IMR-90 (cell line): ENCODE results near the gene ARMC9. TPM values are rescaled to one million over a fixed set of nuclear protein-coding genes. Genes with fewer than 3 reads are reported as not detected.

ENCODE experiments used
- ATAC-seq: fragments of 200-7000 bp; cut with Tn5 transposase; 2 replicates; pipeline ENCODE4 v1.9.1; 2020; ENCODE audit warnings: low read depth, mild to moderate bottlenecking, moderate library complexity
- BruUV-seq: library from RNA; stranded (reverse); fragments of 400-500 nt; replicated peaks from 2 replicates; lab custom pipeline; 2021; lab: Mats Ljungman, UMichigan
- CTCF ChIA-PET: fragments of 300-600 bp; formaldehyde crosslinking; extraction: SDS; loops from one replicate; lab custom pipeline; 2021; ENCODE audit warnings: antibody characterized with exemption; lab: Yijun Ruan, JAX
- POLR2A ChIA-PET: fragments of 300-600 bp; sonication (Branson Sonifier 250); formaldehyde crosslinking; loops from one replicate; lab custom pipeline; 2022; ENCODE audit warnings: antibody characterized with exemption; ENCODE audit not compliant: unreplicated experiment; lab: Charles Lee
- DNase-seq: peaks from one replicate; pipeline ENCODE4 v3.0.0; 2013
- H2AFZ ChIP-seq: replicated peaks from 2 replicates; pipeline ENCODE3; 2013; ENCODE audit warnings: low read length, mild to moderate bottlenecking; ENCODE audit not compliant: poor library complexity
- H2AK5ac ChIP-seq: 2 replicates; pipeline ENCODE4 v1.6.1; 2013; ENCODE audit warnings: low read depth, low read length, inconsistent platforms
- H2AK9ac ChIP-seq: replicated peaks from 2 replicates; pipeline ENCODE3; 2013; ENCODE audit warnings: mild to moderate bottlenecking, low read depth, low read length, moderate library complexity; ENCODE audit not compliant: poor library complexity
- H2BK120ac ChIP-seq: 2 replicates; pipeline ENCODE4 v1.6.1; 2013; ENCODE audit warnings: low read depth, low read length, inconsistent platforms
- H2BK15ac ChIP-seq: 3 replicates; pipeline ENCODE4 v1.6.1; 2013; ENCODE audit warnings: low read depth, low read length, inconsistent platforms
- H2BK20ac ChIP-seq: 2 replicates; pipeline ENCODE4 v1.6.1; 2013; ENCODE audit warnings: low read depth, mild to moderate bottlenecking, inconsistent platforms, low read length, moderate library complexity
- H2BK5ac ChIP-seq: 2 replicates; pipeline ENCODE4 v1.6.1; 2013; ENCODE audit warnings: mild to moderate bottlenecking, low read depth, low read length, inconsistent platforms; ENCODE audit not compliant: poor library complexity, severe bottlenecking
- H3K14ac ChIP-seq: replicated peaks from 2 replicates; pipeline ENCODE4 v1.6.1; 2013; ENCODE audit warnings: low read depth, low read length, inconsistent platforms
- H3K18ac ChIP-seq: 2 replicates; pipeline ENCODE4 v1.6.1; 2013; ENCODE audit warnings: low read depth, low read length, control low read depth
- H3K23ac ChIP-seq: 2 replicates; pipeline ENCODE4 v1.6.1; 2013; ENCODE audit warnings: low read depth, low read length, inconsistent platforms
- H3K27ac ChIP-seq: 2 replicates; pipeline ENCODE4 v1.5.1; 2013; ENCODE audit warnings: mild to moderate bottlenecking, control low read depth, low read length; ENCODE audit not compliant: insufficient read depth
- H3K27me3 ChIP-seq: 2 replicates; pipeline ENCODE4 v1.6.1; 2013; ENCODE audit warnings: low read length; ENCODE audit not compliant: control insufficient read depth, insufficient read depth
- H3K36me3 ChIP-seq: 2 replicates; pipeline ENCODE4 v1.6.1; 2013; ENCODE audit warnings: low read length, mixed read lengths; ENCODE audit not compliant: control insufficient read depth, insufficient read depth
- H3K4ac ChIP-seq: 2 replicates; pipeline ENCODE4 v1.6.1; 2013; ENCODE audit warnings: low read depth, low read length, inconsistent platforms
- H3K4me1 ChIP-seq: 2 replicates; pipeline ENCODE4 v1.6.1; 2013; ENCODE audit warnings: low read length, mixed read lengths; ENCODE audit not compliant: control insufficient read depth, insufficient read depth
- H3K4me2 ChIP-seq: 2 replicates; pipeline ENCODE4 v1.6.1; 2013; ENCODE audit warnings: low read depth, mild to moderate bottlenecking, control low read depth, low read length, moderate library complexity
- H3K4me3 ChIP-seq: 2 replicates; pipeline ENCODE4 v1.5.1; 2013; ENCODE audit warnings: low read depth, mild to moderate bottlenecking, control low read depth, low read length, moderate library complexity; ENCODE audit not compliant: insufficient read depth
- H3K56ac ChIP-seq: 2 replicates; pipeline ENCODE4 v1.6.1; 2013; ENCODE audit warnings: low read length, inconsistent platforms; ENCODE audit not compliant: insufficient read depth; ENCODE audit errors: extremely low read depth
- H3K79me1 ChIP-seq, 2 experiments: 2 replicates each; pipeline ENCODE4 v1.6.1; 2013; ENCODE audit warnings: low read length in 2 of 2, inconsistent platforms in 1 of 2, low read depth in 1 of 2
- H3K9ac ChIP-seq: 2 replicates; pipeline ENCODE4 v1.6.1; 2013; ENCODE audit warnings: low read depth, low read length, control low read depth
- H3K9me1 ChIP-seq: 2 replicates; pipeline ENCODE4 v1.6.1; 2013; ENCODE audit warnings: low read length, inconsistent platforms; ENCODE audit not compliant: insufficient read depth
- H3K9me3 ChIP-seq: 2 replicates; pipeline ENCODE4 v1.6.1; 2013; ENCODE audit warnings: low read length; ENCODE audit not compliant: control insufficient read depth, insufficient read depth
- H4K20me1 ChIP-seq: 2 replicates; pipeline ENCODE4 v1.6.1; 2013; ENCODE audit warnings: low read length, inconsistent platforms; ENCODE audit not compliant: insufficient read depth
- H4K5ac ChIP-seq: 2 replicates; pipeline ENCODE4 v1.6.1; 2013; ENCODE audit warnings: mild to moderate bottlenecking, low read depth, low read length, control low read depth
- H4K8ac ChIP-seq, 2 experiments: 2 replicates each; pipeline ENCODE4 v1.6.1; 2013; ENCODE audit warnings: low read depth in 2 of 2, low read length in 2 of 2, control low read depth in 1 of 2, inconsistent platforms in 1 of 2
- H4K91ac ChIP-seq: 2 replicates; pipeline ENCODE4 v1.6.1; 2013; ENCODE audit warnings: low read depth, low read length, inconsistent platforms; ENCODE audit not compliant: insufficient read depth
- BHLHE40 ChIP-seq: fragments of 150-350 bp; IDR thresholded peaks from 2 replicates; pipeline ENCODE4 v1.6.1; 2016; ENCODE audit warnings: mild to moderate bottlenecking, low read depth, low read length
- CEBPB ChIP-seq: IDR thresholded peaks from 2 replicates; pipeline ENCODE4 v1.6.1; 2012; ENCODE audit warnings: low read depth, low read length, improper control_type of control experiment
- CHD1 ChIP-seq: IDR thresholded peaks from 2 replicates; pipeline ENCODE4 v1.6.1; 2012; ENCODE audit warnings: low read depth, low read length, improper control_type of control experiment
- FOS ChIP-seq: fragments of 150-350 bp; IDR thresholded peaks from 2 replicates; pipeline ENCODE4 v1.6.1; 2016; ENCODE audit warnings: low read depth, low read length
- MAFK ChIP-seq: IDR thresholded peaks from 2 replicates; pipeline ENCODE4 v1.6.1; 2012; ENCODE audit warnings: low read depth, low read length, improper control_type of control experiment
- MAZ ChIP-seq: IDR thresholded peaks from 2 replicates; pipeline ENCODE4 v1.6.1; 2012; ENCODE audit warnings: low read depth, mild to moderate bottlenecking, low read length, improper control_type of control experiment, moderate library complexity, borderline replicate concordance
- MXI1 ChIP-seq: IDR thresholded peaks from 2 replicates; pipeline ENCODE4 v1.6.1; 2012; ENCODE audit warnings: low read depth, mild to moderate bottlenecking, low read length, moderate library complexity, borderline replicate concordance
- NFE2L2 ChIP-seq: fragments of 150-350 bp; IDR thresholded peaks from 2 replicates; pipeline ENCODE4 v1.6.1; 2016; ENCODE audit warnings: low read depth, mild to moderate bottlenecking, low read length
- POLR2A ChIP-seq: IDR thresholded peaks from 2 replicates; pipeline ENCODE4 v1.6.1; 2012; ENCODE audit warnings: mild to moderate bottlenecking, low read depth, low read length
- RAD21 ChIP-seq: IDR thresholded peaks from 2 replicates; pipeline ENCODE4 v1.6.1; 2012; ENCODE audit warnings: low read length, improper control_type of control experiment
- RCOR1 ChIP-seq: IDR thresholded peaks from 2 replicates; pipeline ENCODE4 v1.6.1; 2012; ENCODE audit warnings: mild to moderate bottlenecking, low read length, improper control_type of control experiment; ENCODE audit not compliant: insufficient replicate concordance
- RFX5 ChIP-seq: IDR thresholded peaks from 2 replicates; pipeline ENCODE4 v1.8.0; 2012; ENCODE audit warnings: low read depth, mild to moderate bottlenecking, low read length, moderate library complexity
- SMC3 ChIP-seq: fragments of 150-350 bp; IDR thresholded peaks from 2 replicates; pipeline ENCODE4 v1.6.1; 2016; ENCODE audit warnings: low read depth, mild to moderate bottlenecking, antibody characterized with exemption, low read length, moderate library complexity
- WGBS, 2 experiments: methylation state at CpG; one replicate each; pipeline versions ENCODE4 v1.1.5 to v1.1.7; 2013; ENCODE audit warnings: missing lambda C conversion rate in 2 of 2; ENCODE audit not compliant: insufficient read length in 1 of 2; ENCODE audit errors: extremely low coverage in 2 of 2; 5-methylcytosine and 5-hydroxymethylcytosine counted together
- dilution Hi-C: fragments of 300-500 bp; cut with HindIII; formaldehyde crosslinking; loops from one replicate; pipeline ENCODE4 v1.14.3; 2018; ENCODE audit warnings: low sequenced_read_pairs; ENCODE audit not compliant: unreplicated experiment
- in situ Hi-C: fragments of 300-500 bp; cut with MboI; formaldehyde crosslinking; loops from 3 replicates; pipeline ENCODE4 v1.14.3; 2019; ENCODE audit warnings: low sequenced_read_pairs, inconsistent platforms, mixed read lengths
- intact Hi-C: fragments of 100-400 bp; cut with micrococcal nuclease; formaldehyde crosslinking; loops from 2 replicates; pipeline ENCODE4 v1.10.0; 2022
- polyA plus RNA-seq, 3 experiments: library from polyadenylated mRNA; depleted of rRNA; stranded (reverse); fragments of >200 nt; gene quantifications; 2 replicates each; pipeline ENCODE4 v1.2.3, GENCODE V29; 2012; ENCODE audit warnings: low replicate concordance in 1 of 3
- total RNA-seq: library from RNA; depleted of rRNA; stranded (reverse); fragments of >200 nt; gene quantifications from 2 replicates; pipeline ENCODE4 v1.2.3, GENCODE V29; 2012
- TF ChIP-seq, protein P1 (sequence below): fragments of 150-350 bp; IDR thresholded peaks from 2 replicates; pipeline ENCODE4 v1.6.1; 2016; ENCODE audit warnings: low read depth, mild to moderate bottlenecking, low read length, moderate library complexity, borderline replicate concordance
- TF ChIP-seq, protein P2 (sequence below): fragments of 150-350 bp; IDR thresholded peaks from 2 replicates; pipeline ENCODE4 v1.6.1; 2017; ENCODE audit warnings: mild to moderate bottlenecking, antibody characterized with exemption, low read length, low read depth

ARMC9 gene
- total and polyA plus RNA-seq, 2 of the 4 experiments (the other 2 are of a cell fraction): 36.0 to 46.6 TPM

DNA sequence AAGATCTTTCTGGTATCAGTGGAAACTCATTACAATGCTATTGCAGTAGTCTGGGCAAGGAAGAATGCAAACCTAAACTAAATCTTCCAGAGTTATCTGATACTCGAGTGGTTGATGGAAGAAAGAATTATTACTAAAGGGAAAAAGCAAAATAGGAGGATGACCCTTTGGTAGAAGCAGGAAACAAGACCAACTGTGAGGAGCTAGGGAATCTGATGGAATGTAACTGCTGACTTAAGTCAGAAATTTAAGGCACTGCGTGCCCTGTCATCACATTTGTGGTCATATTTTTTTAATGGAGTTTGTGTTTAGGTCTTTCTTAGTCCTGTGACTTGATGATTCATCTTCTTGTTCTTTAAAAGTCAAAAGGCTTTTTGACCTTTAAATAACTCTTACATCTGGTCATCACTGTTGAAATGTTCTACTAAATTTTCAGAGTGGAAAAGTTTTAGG is 36.5 kb upstream of the ARMC9 start:
- Histone ChIP-seq H2AK9ac (no peak overlapping the region), H2BK15ac (no peak overlapping the region), H3K9ac (no peak overlapping the region; the same call in 1 of the 2 replicates), H2BK5ac (peak overlapping the region; percentile 100), H2AFZ (no peak overlapping the region), H3K18ac (peak overlapping the region; percentile 14; the same call in 1 of the 2 replicates), H4K20me1 (no peaks in the 10 kb centered on the region), H2AK5ac (no peak overlapping the region), H3K4ac (no peak overlapping the region; the same call in 1 of the 2 replicates), H3K4me1 (peaks cover 23% of the 10 kb centered on the region), H4K8ac (peak overlapping the region in 1 of 2 experiments; percentile 100; a peak in 1 of 4 replicates), H3K27me3 (no peaks in the 10 kb centered on the region), H3K27ac (peak overlapping the region; percentile 88; the same call in 1 of the 2 replicates), H4K5ac (no peak overlapping the region), H3K14ac (no peak overlapping the region), H3K9me3 (no peaks in the 10 kb centered on the region), H2BK20ac (no peak overlapping the region), H3K79me1 (peaks cover 11 to 45% of the 10 kb centered on the region in 2 experiments), H3K56ac (peak overlapping the region; percentile 99), H3K36me3 (peaks cover 3% of the 10 kb centered on the region), H3K9me1 (peaks cover 6% of the 10 kb centered on the region), H3K4me2 (no peak overlapping the region; the same call in 1 of the 2 replicates), H2BK120ac (peak overlapping the region; percentile 100; the same call in 1 of the 2 replicates), H4K91ac (no peak overlapping the region), H3K23ac (no peak overlapping the region; the same call in 1 of the 2 replicates), H3K4me3 (no peak overlapping the region)
- no CpG with 5 or more reads among the region's 2 CpGs for WGBS, 2 experiments
- intact Hi-C loops: loop anchor here (2.0 to 5.0 kb wide), 2 partner anchors 50 to 61 kb away; no protein-coding TSS in a partner anchor
- CTCF ChIA-PET: no interaction called here
- DNase-seq (peak; percentile 99), ATAC-seq (peak; percentile 89)
- BruUV-seq: no TSS peak
- dilution Hi-C loops: no loop called here
- POLR2A ChIA-PET: interaction anchor here (0.6 kb wide), 1 partner anchor 59 kb away, joined by 3 read pairs; no protein-coding TSS in a partner anchor
- in situ Hi-C loops: no loop called here
- TF ChIP-seq BHLHE40: peak; percentile 71
- TF ChIP-seq, protein P1, sequence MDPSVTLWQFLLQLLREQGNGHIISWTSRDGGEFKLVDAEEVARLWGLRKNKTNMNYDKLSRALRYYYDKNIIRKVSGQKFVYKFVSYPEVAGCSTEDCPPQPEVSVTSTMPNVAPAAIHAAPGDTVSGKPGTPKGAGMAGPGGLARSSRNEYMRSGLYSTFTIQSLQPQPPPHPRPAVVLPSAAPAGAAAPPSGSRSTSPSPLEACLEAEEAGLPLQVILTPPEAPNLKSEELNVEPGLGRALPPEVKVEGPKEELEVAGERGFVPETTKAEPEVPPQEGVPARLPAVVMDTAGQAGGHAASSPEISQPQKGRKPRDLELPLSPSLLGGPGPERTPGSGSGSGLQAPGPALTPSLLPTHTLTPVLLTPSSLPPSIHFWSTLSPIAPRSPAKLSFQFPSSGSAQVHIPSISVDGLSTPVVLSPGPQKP: no peak
- 0 out of 2 replicates have a peak, but pooled peaks have one; percentile 37 for TF ChIP-seq POLR2A
- no peak for TF ChIP-seq RFX5
- no peak for TF ChIP-seq SMC3
- 0 out of 2 replicates have a peak, but pooled peaks have one; percentile 18 for TF ChIP-seq CEBPB
- TF ChIP-seq MAFK: peak; percentile 91
- TF ChIP-seq MXI1: no peak
- TF ChIP-seq RCOR1: peak; percentile 22
- peak; percentile 86; the same call in 1 of the 2 replicates for TF ChIP-seq FOS
- TF ChIP-seq MAZ: no peak
- TF ChIP-seq CHD1: no peak
- 0 out of 2 replicates have a peak, but pooled peaks have one; percentile 3 for TF ChIP-seq NFE2L2
- TF ChIP-seq, protein P2, sequence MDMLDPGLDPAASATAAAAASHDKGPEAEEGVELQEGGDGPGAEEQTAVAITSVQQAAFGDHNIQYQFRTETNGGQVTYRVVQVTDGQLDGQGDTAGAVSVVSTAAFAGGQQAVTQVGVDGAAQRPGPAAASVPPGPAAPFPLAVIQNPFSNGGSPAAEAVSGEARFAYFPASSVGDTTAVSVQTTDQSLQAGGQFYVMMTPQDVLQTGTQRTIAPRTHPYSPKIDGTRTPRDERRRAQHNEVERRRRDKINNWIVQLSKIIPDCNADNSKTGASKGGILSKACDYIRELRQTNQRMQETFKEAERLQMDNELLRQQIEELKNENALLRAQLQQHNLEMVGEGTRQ: no peak
- TF ChIP-seq RAD21: peak; percentile 17; the same call in 1 of the 2 replicates
